CD14-positive monocyte (primary cell): Measurements from ENCODE around the gene TFDP2. TPM values are rescaled to one million over a fixed set of nuclear protein-coding genes. Genes with fewer than 3 reads are reported as not detected.

Experiments
- DNase-seq, 3 donors: peaks; one replicate each; pipeline ENCODE4 v3.0.0-alpha.2; 2011 to 2022
- H2AFZ ChIP-seq: 2 replicates; pipeline ENCODE4 v1.6.0; 2012; ENCODE audit warnings: mild to moderate bottlenecking, low read depth, low read length, inconsistent platforms; ENCODE audit not compliant: insufficient read depth, poor library complexity, severe bottlenecking
- H3K27ac ChIP-seq, 2 donors: 1 replicate in 1 of 2; 2 replicates in 1 of 2; pipeline ENCODE4 v1.5.1; 2012 to 2013; ENCODE audit warnings: low read length in 2 of 2, control low read depth in 1 of 2, inconsistent platforms in 1 of 2, low read depth in 1 of 2, mild to moderate bottlenecking in 1 of 2
- H3K27me3 ChIP-seq, 2 donors: one replicate each; pipeline versions ENCODE4 v1.6.0 to v1.6.1; 2011 to 2013; ENCODE audit warnings: low read length in 2 of 2; ENCODE audit not compliant: control insufficient read depth in 2 of 2, insufficient read depth in 2 of 2
- H3K36me3 ChIP-seq, 2 donors: replicated peaks in 1 of 2; 1 replicate in 1 of 2; 2 replicates in 1 of 2; pipeline versions ENCODE4 v1.5.1 to v1.6.1; 2012 to 2013; ENCODE audit warnings: low read length in 2 of 2, control low read depth in 1 of 2, inconsistent platforms in 1 of 2, mild to moderate bottlenecking in 1 of 2; ENCODE audit not compliant: insufficient read depth in 2 of 2, control insufficient read depth in 1 of 2
- H3K4me1 ChIP-seq, 2 donors: 1 replicate in 1 of 2; 2 replicates in 1 of 2; pipeline versions ENCODE4 v1.5.1 to v1.6.1; 2012 to 2013; ENCODE audit warnings: low read length in 2 of 2, control low read depth in 1 of 2, inconsistent platforms in 1 of 2, mild to moderate bottlenecking in 1 of 2, moderate library complexity in 1 of 2; ENCODE audit not compliant: insufficient read depth in 2 of 2, control insufficient read depth in 1 of 2
- H3K4me2 ChIP-seq: replicated peaks from 2 replicates; pipeline ENCODE3; 2012; ENCODE audit warnings: low read length, moderate library complexity, mild to moderate bottlenecking; ENCODE audit not compliant: poor library complexity, severe bottlenecking; ENCODE audit errors: extremely low read depth
- H3K4me3 ChIP-seq, 3 experiments: fragments of 200-600 bp in 1 of 3; sonication (generic) in 1 of 3; replicated peaks in 1 of 3; 1 replicate in 2 of 3; 2 replicates in 1 of 3; pipeline ENCODE4 v1.5.1; 2011 to 2013; ENCODE audit warnings: low read length in 3 of 3, mild to moderate bottlenecking in 3 of 3, control low read depth in 2 of 3, low read depth in 2 of 3, inconsistent platforms in 1 of 3, moderate library complexity in 1 of 3
- H3K79me2 ChIP-seq: 2 replicates; pipeline ENCODE4 v1.6.0; 2012; ENCODE audit warnings: mild to moderate bottlenecking, control low read depth, inconsistent platforms, low read length, moderate library complexity; ENCODE audit not compliant: insufficient read depth
- H3K9ac ChIP-seq: 2 replicates; pipeline ENCODE4 v1.6.0; 2017; ENCODE audit warnings: low read length, mild to moderate bottlenecking; ENCODE audit not compliant: insufficient read depth, poor library complexity, severe bottlenecking
- H3K9me3 ChIP-seq, 2 donors: replicated peaks in 1 of 2; 1 replicate in 1 of 2; 2 replicates in 1 of 2; pipeline versions ENCODE4 v1.5.1 to v1.6.1; 2012 to 2013; ENCODE audit warnings: low read length in 2 of 2, control low read depth in 1 of 2; ENCODE audit not compliant: control insufficient read depth in 1 of 2, insufficient read depth in 1 of 2
- H4K20me1 ChIP-seq: 2 replicates; pipeline ENCODE4 v1.6.0; 2012; ENCODE audit warnings: mild to moderate bottlenecking, low read length, control low read depth, moderate library complexity; ENCODE audit not compliant: insufficient read depth
- H3K27ac Mint-ChIP-seq, 7 donors: one replicate each; pipeline ENCODE4 v1.8.0; 2020; ENCODE audit warnings: mild to moderate bottlenecking in 7 of 7, mixed read lengths in 7 of 7, moderate library complexity in 6 of 7, inconsistent platforms in 2 of 7
- H3K27me3 Mint-ChIP-seq, 3 donors: one replicate each; pipeline ENCODE4 v1.8.0; 2021 to 2022; ENCODE audit warnings: low read depth in 3 of 3, mild to moderate bottlenecking in 3 of 3, mixed read lengths in 3 of 3, moderate library complexity in 3 of 3, inconsistent platforms in 1 of 3
- H3K36me3 Mint-ChIP-seq, 2 donors: one replicate each; pipeline ENCODE4 v1.8.0; 2020; ENCODE audit warnings: mixed read lengths in 2 of 2, inconsistent platforms in 1 of 2, mild to moderate bottlenecking in 1 of 2
- H3K4me1 Mint-ChIP-seq: one replicate; pipeline ENCODE4 v1.8.0; 2020; ENCODE audit warnings: mild to moderate bottlenecking, mixed read lengths
- H3K4me3 Mint-ChIP-seq, 2 donors: one replicate each; pipeline ENCODE4 v1.8.0; 2020; ENCODE audit warnings: mild to moderate bottlenecking in 2 of 2, mixed read lengths in 2 of 2, moderate library complexity in 1 of 2
- H3K9me3 Mint-ChIP-seq, 7 donors: one replicate each; pipeline ENCODE4 v1.8.0; 2020 to 2022; ENCODE audit warnings: mixed read lengths in 7 of 7, mild to moderate bottlenecking in 6 of 7, moderate library complexity in 6 of 7, inconsistent platforms in 2 of 7
- CTCF ChIP-seq: fragments of 200-600 bp; IDR thresholded peaks from one replicate; pipeline ENCODE4 v1.8.0; 2022; ENCODE audit warnings: antibody characterized with exemption, mild to moderate bottlenecking
- WGBS: methylation state at CpG from one replicate; pipeline ENCODE4 v1.1.5; 2013; ENCODE audit warnings: missing lambda C conversion rate; ENCODE audit not compliant: insufficient coverage; 5-methylcytosine and 5-hydroxymethylcytosine counted together
- intact Hi-C, 2 donors: fragments of 100-400 bp; cut with micrococcal nuclease; formaldehyde crosslinking; loops; one replicate each; pipeline versions ENCODE4 v1.15.0 to v1.15.1; 2023
- polyA plus RNA-seq, 3 donors: library from polyadenylated mRNA; depleted of rRNA in 1 of 3; unstranded in 2 of 3; stranded (reverse) in 1 of 3; fragments of 300-500 nt in 2 of 3; fragments of >200 nt in 1 of 3; fragmentation: Illumina TruSeq in 2 of 3; gene quantifications; 1 replicate in 2 of 3; 2 replicates in 1 of 3; pipeline ENCODE4 v1.2.3, GENCODE V29; 2012 to 2021

Gene TFDP2
- polyA plus RNA-seq, 3 donors = 1.1 to 3.5 (median 1.7) TPM

DNA sequence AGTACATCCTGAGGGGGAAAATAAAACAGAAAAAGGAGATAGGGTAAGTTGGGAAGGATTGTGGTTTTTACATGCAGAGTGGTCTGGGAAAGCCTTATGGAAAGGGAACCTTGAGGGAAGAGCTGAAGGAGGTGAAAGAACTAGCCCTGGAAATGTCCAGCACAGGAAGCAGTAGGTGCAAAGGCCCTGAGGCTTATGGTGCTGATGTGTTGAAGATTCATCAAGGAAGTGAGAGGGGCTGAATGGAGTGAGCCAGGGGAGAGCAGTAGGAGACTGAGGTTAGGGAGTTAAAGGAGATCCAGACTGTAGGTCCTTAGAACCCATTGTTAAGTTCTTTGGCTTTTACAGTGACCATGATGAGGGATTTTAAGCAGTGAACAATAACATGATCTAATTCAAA lies 239.9 kb downstream of the TFDP2 start:
- Histone ChIP-seq H3K4me1 (no peaks in the 10 kb centered on the region), H3K27ac (no peak overlapping the region), H3K27me3 (no peaks in the 10 kb centered on the region), H2AFZ (no peak overlapping the region), H3K9ac (no peak overlapping the region), H3K9me3 (no peaks in the 10 kb centered on the region), H4K20me1 (no peaks in the 10 kb centered on the region), H3K4me2 (no peak overlapping the region), H3K4me3 (no peak overlapping the region), H3K79me2 (no peaks in the 10 kb centered on the region), H3K36me3 (peaks cover 47 to 79% of the 10 kb centered on the region in 2 donors)
- H3K4me3 Mint-ChIP-seq = no peak overlapping the region
- no peaks in the 10 kb centered on the region for H3K27me3 Mint-ChIP-seq
- DNase-seq = no peak
- H3K9me3 Mint-ChIP-seq = peaks cover 2 to 5% (median 3%) of the 10 kb centered on the region in 7 donors
- no peak for TF ChIP-seq CTCF
- H3K36me3 Mint-ChIP-seq = peaks cover 64 to 91% of the 10 kb centered on the region in 2 donors
- H3K27ac Mint-ChIP-seq = peak overlapping the region in 2 of 7 donors; percentile 25 to 55
- intact Hi-C loops = no loop called here
- H3K4me1 Mint-ChIP-seq = peaks cover 2% of the 10 kb centered on the region

DNA sequence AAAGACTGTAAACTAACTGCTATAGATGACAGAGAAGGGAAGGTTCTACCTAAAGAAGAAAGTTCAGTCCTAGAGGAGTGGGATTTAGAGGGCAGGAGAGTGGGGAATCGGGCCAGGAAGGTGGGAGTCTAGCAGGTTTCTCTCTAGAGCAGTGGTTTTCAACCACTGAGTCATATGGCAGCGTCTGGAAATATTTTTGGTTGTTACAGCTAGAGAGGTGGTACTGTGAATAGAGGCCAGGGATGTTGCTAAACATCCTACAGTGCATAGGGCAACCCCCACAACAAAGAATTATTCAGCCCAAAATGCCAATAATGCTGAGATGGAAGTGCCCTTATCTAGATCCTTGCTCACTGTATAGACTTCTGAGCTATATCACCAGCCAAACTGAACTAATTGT lies 244.2 kb downstream of the TFDP2 start:
- Mint-ChIP-seq H3K9me3 (peaks cover 3 to 6% (median 5%) of the 10 kb centered on the region in 7 donors), H3K4me1 (no peaks in the 10 kb centered on the region), H3K4me3 (no peak overlapping the region), H3K36me3 (peaks cover 52 to 68% of the 10 kb centered on the region in 2 donors), H3K27me3 (no peaks in the 10 kb centered on the region), H3K27ac (peak overlapping the region in 1 of 7 donors; percentile 4)
- DNase-seq = no peak
- peaks cover 38 to 63% of the 10 kb centered on the region in 2 donors for H3K36me3 ChIP-seq
- no peaks in the 10 kb centered on the region for H3K4me1 ChIP-seq
- peaks cover 16% of the 10 kb centered on the region for H3K79me2 ChIP-seq
- H3K9me3 ChIP-seq = peaks cover 2 to 7% of the 10 kb centered on the region in 2 donors
- H3K4me3 ChIP-seq = no peak overlapping the region
- no peak overlapping the region for H3K9ac ChIP-seq
- intact Hi-C loops = no loop called here
- TF ChIP-seq CTCF = no peak
- H3K27ac ChIP-seq = no peak overlapping the region
- H3K27me3 ChIP-seq = no peaks in the 10 kb centered on the region
- H2AFZ ChIP-seq = no peak overlapping the region
- 100% methylated on average over 1 of the region's 2 CpGs for WGBS
- H3K4me2 ChIP-seq = no peak overlapping the region
- H4K20me1 ChIP-seq = peaks cover 12% of the 10 kb centered on the region
